K562 (cell line): ENCODE data around the gene OPCML. TPM values are rescaled to one million over a fixed set of nuclear protein-coding genes. Genes with fewer than 3 reads are reported as not detected.

Experiments used
- ATAC-seq: fragments of 200-7000 bp; cut with Tn5 transposase; 3 replicates; pipeline ENCODE4 v1.9.1; 2020; ENCODE audit warnings: moderate library complexity
- BruUV-seq: library from RNA; stranded (reverse); fragments of 400-500 nt; replicated peaks from 2 replicates; lab custom pipeline; 2021; lab: Mats Ljungman, UMichigan
- CTCF ChIA-PET: fragments of 300-600 bp; formaldehyde crosslinking; extraction: SDS; loops from one replicate; lab custom pipeline; 2021; ENCODE audit warnings: low intra/inter-chr PET ratio; lab: Yijun Ruan, JAX
- POLR2A ChIA-PET: fragments of 300-600, 350-650 bp; sonication (Branson Sonifier 250); formaldehyde crosslinking; extraction: SDS; loops from one replicate; lab custom pipeline; 2021; ENCODE audit warnings: antibody characterized with exemption, inconsistent platforms; lab: Yijun Ruan, JAX
- DNase-seq, 4 experiments: peaks; one replicate each; pipeline versions ENCODE4 v3.0.0 to v3.0.0-alpha.2; 2011 to 2018; ENCODE audit warnings: low spot score in 3 of 4, mixed read lengths in 3 of 4; ENCODE audit errors: extremely low read depth in 1 of 4
- FAIRE-seq: peaks from 2 replicates; lab custom pipeline; 2011; peaks lifted over from hg19 to GRCh38; lab: Jason Lieb, UNC
- H2AFZ ChIP-seq: 2 replicates; pipeline ENCODE4 v1.6.0; 2011; ENCODE audit warnings: low read depth, low read length, control low read depth, inconsistent platforms
- H3K27ac ChIP-seq: fragments of 200-600 bp; 3 replicates; pipeline ENCODE4 v1.8.0; 2011; ENCODE audit warnings: low read depth, mild to moderate bottlenecking, control low read depth, inconsistent platforms, low read length, moderate library complexity, mixed read lengths; ENCODE audit errors: extremely low read depth
- H3K27me3 ChIP-seq, 2 experiments: fragments of 300-600 bp in 1 of 2; 2 replicates in 1 of 2; 3 replicates in 1 of 2; pipeline versions ENCODE4 v1.6.0 to v1.8.0; 2011; ENCODE audit warnings: inconsistent platforms in 2 of 2, low read length in 2 of 2, mild to moderate bottlenecking in 1 of 2, mixed read lengths in 1 of 2, moderate library complexity in 1 of 2; ENCODE audit not compliant: control insufficient read depth in 2 of 2, insufficient read depth in 2 of 2
- H3K36me3 ChIP-seq: fragments of 300-600 bp; 3 replicates; pipeline ENCODE4 v1.8.0; 2011; ENCODE audit warnings: mild to moderate bottlenecking, low read length, inconsistent platforms; ENCODE audit not compliant: control insufficient read depth, insufficient read depth
- H3K4me1 ChIP-seq, 2 experiments: fragments of 200-600 bp in 1 of 2; replicated peaks in 1 of 2; 2 replicates in 1 of 2; 3 replicates in 1 of 2; pipeline versions ENCODE4 v1.5.1 to v1.8.0; 2011; ENCODE audit warnings: inconsistent platforms in 2 of 2, low read length in 2 of 2, mild to moderate bottlenecking in 1 of 2, mixed read lengths in 1 of 2, moderate library complexity in 1 of 2; ENCODE audit not compliant: control insufficient read depth in 2 of 2, insufficient read depth in 2 of 2
- H3K4me2 ChIP-seq: 2 replicates; pipeline ENCODE4 v1.6.1; 2011; ENCODE audit warnings: low read length, control low read depth, inconsistent platforms, mixed read lengths; ENCODE audit not compliant: insufficient read depth
- H3K4me3 ChIP-seq: fragments of 200-600 bp; sonication (generic), shearing (Covaris generic); 2 replicates; pipeline ENCODE4 v1.5.1; 2016; ENCODE audit warnings: control low read depth, inconsistent platforms
- H3K79me2 ChIP-seq: fragments of 200-600 bp; 3 replicates; pipeline ENCODE4 v1.8.0; 2011; ENCODE audit warnings: low read length, inconsistent platforms; ENCODE audit not compliant: control insufficient read depth, insufficient read depth
- H3K9ac ChIP-seq, 2 experiments: 2 replicates each; pipeline versions ENCODE4 v1.6.0 to v1.6.1; 2011; ENCODE audit warnings: low read depth in 2 of 2, low read length in 2 of 2, control low read depth in 1 of 2, inconsistent platforms in 1 of 2, mild to moderate bottlenecking in 1 of 2, mixed read lengths in 1 of 2; ENCODE audit not compliant: insufficient read depth in 1 of 2
- H3K9me1 ChIP-seq: one replicate; pipeline ENCODE4 v1.6.0; 2011; ENCODE audit warnings: inconsistent platforms, mild to moderate bottlenecking, low read length, moderate library complexity; ENCODE audit not compliant: control insufficient read depth, insufficient read depth
- H3K9me3 ChIP-seq: replicated peaks from 2 replicates; pipeline ENCODE4 v1.5.1; 2011; ENCODE audit warnings: low read depth, low read length, inconsistent platforms; ENCODE audit not compliant: control insufficient read depth, insufficient read depth
- H4K20me1 ChIP-seq: replicated peaks from 2 replicates; pipeline ENCODE4 v1.6.1; 2011; ENCODE audit warnings: low read length, inconsistent platforms, mixed read lengths; ENCODE audit not compliant: control insufficient read depth, insufficient read depth
- BRCA1 ChIP-seq, 2 experiments: fragments of 450-650 bp in 1 of 2; sonication (generic) in 1 of 2; formaldehyde crosslinking in 1 of 2; IDR thresholded peaks; 2 replicates each; pipeline versions ENCODE4 v1.5.0 to v1.6.1; 2017 to 2020; ENCODE audit warnings: mild to moderate bottlenecking in 1 of 2, missing genetic modification reagents in 1 of 2
- DNMT1 ChIP-seq: fragments of 450-650 bp; IDR thresholded peaks from 2 replicates; pipeline ENCODE4 v1.6.1; 2016; ENCODE audit warnings: antibody characterized with exemption, mild to moderate bottlenecking
- DPF2 ChIP-seq: fragments of 450-650 bp; IDR thresholded peaks from 2 replicates; pipeline ENCODE4 v1.6.1; 2016
- KLF10 ChIP-seq: fragments of 250-450 bp; sonication (Bioruptor Pico); IDR thresholded peaks from 2 replicates; pipeline ENCODE4 v1.6.1; 2021; ENCODE audit warnings: matching md5 sums
- XRCC5 ChIP-seq: fragments of 200-400 bp; formaldehyde crosslinking; IDR thresholded peaks from 2 replicates; pipeline ENCODE4 v1.6.1; 2017; ENCODE audit warnings: low read depth, mild to moderate bottlenecking, low read length
- ZC3H8 ChIP-seq: fragments of 450-650 bp; IDR thresholded peaks from 2 replicates; pipeline ENCODE4 v1.6.1; 2017
- ZNF121 ChIP-seq: sonication (generic); formaldehyde crosslinking; conservative IDR thresholded peaks from 2 replicates; pipeline ENCODE4 v1.8.0; 2022; ENCODE audit warnings: missing genetic modification reagents
- WGBS: fragments of 100-300 bp; shearing (Covaris generic); methylation state at CpG from one replicate; pipeline ENCODE4 v1.1.6; 2016; ENCODE audit warnings: low coverage, mixed read lengths; ENCODE audit not compliant: insufficient coverage; ENCODE audit errors: missing lambda C conversion rate; 5-methylcytosine and 5-hydroxymethylcytosine counted together
- in situ Hi-C: fragments of 300-500 bp; cut with MboI; formaldehyde crosslinking; loops from 4 replicates; pipeline ENCODE4 v1.15.0; 2018; ENCODE audit warnings: inconsistent platforms, mixed read lengths
- intact Hi-C: fragments of 100-400 bp; cut with micrococcal nuclease; formaldehyde crosslinking; loops from 2 replicates; pipeline ENCODE4 v1.14.2; 2022
- polyA plus RNA-seq, 8 experiments: library from polyadenylated mRNA; depleted of rRNA in 4 of 8; stranded (reverse) in 5 of 8; unstranded in 3 of 8; fragments of >200 nt; fragmentation: Nextera tagmentation in 2 of 8; fragmentation: Illumina TruSeq in 1 of 8; extraction: Ambion mirVana in 2 of 8; extraction: Trizol in 1 of 8; gene quantifications; 2 replicates each; pipeline versions ENCODE4 v1.2.1 to v1.2.3, GENCODE V29; 2011 to 2014; ENCODE audit warnings: inconsistent platforms in 1 of 8, missing spikeins in 1 of 8
- total RNA-seq, 7 experiments: library from RNA; depleted of rRNA in 6 of 7; stranded (reverse); fragments of >200 nt in 6 of 7; fragmentation: Illumina TruSeq in 2 of 7; extraction: Trizol in 2 of 7; gene quantifications; 2 replicates each; pipeline versions ENCODE4 v1.2.1 to v1.2.3, GENCODE V29; 2011 to 2021; ENCODE audit warnings: low replicate concordance in 1 of 7
- TF ChIP-seq, protein P1 (sequence below): fragments of 250-450 bp; sonication (Bioruptor Pico); IDR thresholded peaks from 2 replicates; pipeline ENCODE4 v1.8.0; 2022; ENCODE audit warnings: inconsistent platforms
- TF ChIP-seq, protein P2 (sequence below): fragments of 250-450 bp; sonication (Bioruptor Pico); IDR thresholded peaks from 2 replicates; pipeline ENCODE4 v1.4.0; 2020; ENCODE audit warnings: mild to moderate bottlenecking, moderate library complexity

OPCML gene
- total and polyA plus RNA-seq, 9 of the 15 experiments (the other 6 are each of a cell fraction or from before 2014, with no cell fraction given) = not detected

DNA sequence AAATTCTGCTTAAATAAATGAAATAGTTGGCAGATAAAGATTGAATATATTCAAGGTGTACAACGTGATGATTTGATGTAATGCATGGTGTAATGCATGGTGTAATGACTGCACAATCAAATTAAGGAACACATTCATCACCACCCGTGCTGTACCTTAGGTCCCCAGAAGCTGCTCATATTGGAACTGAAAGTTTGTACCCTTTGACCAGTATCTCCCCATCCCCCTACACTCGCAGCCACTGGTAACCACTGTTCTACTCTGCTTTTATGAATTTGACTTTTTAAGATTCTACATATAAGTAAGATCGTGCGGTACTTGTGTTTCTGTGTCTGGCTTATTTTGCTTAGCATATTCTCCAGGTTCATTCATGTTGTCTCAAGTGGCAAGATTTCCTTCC is 445.8 kb downstream of the OPCML start:
- Histone ChIP-seq H3K79me2 (no peaks in the 10 kb centered on the region), H3K4me1 (peaks cover 0 to 9% of the 10 kb centered on the region in 2 experiments; a peak in 2 of 5 replicates), H3K4me3 (no peak overlapping the region), H3K36me3 (no peaks in the 10 kb centered on the region), H3K9me3 (no peaks in the 10 kb centered on the region), H3K4me2 (no peak overlapping the region), H3K9me1 (no peaks in the 10 kb centered on the region), H3K27ac (no peak overlapping the region), H2AFZ (no peak overlapping the region), H3K9ac (no peak overlapping the region), H3K27me3 (no peaks in the 10 kb centered on the region), H4K20me1 (no peaks in the 10 kb centered on the region)
- intact Hi-C loops (no loop called here), in situ Hi-C loops (no loop called here)
- POLR2A ChIA-PET = no interaction called here
- CTCF ChIA-PET = no interaction called here
- DNase-seq (no peak), ATAC-seq (no peak), FAIRE-seq (no peak)
- WGBS = 1% methylated on average over 5 of the region's 5 CpGs
- TF ChIP-seq, protein P1, sequence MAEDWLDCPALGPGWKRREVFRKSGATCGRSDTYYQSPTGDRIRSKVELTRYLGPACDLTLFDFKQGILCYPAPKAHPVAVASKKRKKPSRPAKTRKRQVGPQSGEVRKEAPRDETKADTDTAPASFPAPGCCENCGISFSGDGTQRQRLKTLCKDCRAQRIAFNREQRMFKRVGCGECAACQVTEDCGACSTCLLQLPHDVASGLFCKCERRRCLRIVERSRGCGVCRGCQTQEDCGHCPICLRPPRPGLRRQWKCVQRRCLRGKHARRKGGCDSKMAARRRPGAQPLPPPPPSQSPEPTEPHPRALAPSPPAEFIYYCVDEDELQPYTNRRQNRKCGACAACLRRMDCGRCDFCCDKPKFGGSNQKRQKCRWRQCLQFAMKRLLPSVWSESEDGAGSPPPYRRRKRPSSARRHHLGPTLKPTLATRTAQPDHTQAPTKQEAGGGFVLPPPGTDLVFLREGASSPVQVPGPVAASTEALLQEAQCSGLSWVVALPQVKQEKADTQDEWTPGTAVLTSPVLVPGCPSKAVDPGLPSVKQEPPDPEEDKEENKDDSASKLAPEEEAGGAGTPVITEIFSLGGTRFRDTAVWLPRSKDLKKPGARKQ (CRISPR knock-in tag) = no peak
- TF ChIP-seq ZNF121 (CRISPR knock-in tag) = no peak
- TF ChIP-seq ZC3H8 = no peak
- TF ChIP-seq, protein P2, sequence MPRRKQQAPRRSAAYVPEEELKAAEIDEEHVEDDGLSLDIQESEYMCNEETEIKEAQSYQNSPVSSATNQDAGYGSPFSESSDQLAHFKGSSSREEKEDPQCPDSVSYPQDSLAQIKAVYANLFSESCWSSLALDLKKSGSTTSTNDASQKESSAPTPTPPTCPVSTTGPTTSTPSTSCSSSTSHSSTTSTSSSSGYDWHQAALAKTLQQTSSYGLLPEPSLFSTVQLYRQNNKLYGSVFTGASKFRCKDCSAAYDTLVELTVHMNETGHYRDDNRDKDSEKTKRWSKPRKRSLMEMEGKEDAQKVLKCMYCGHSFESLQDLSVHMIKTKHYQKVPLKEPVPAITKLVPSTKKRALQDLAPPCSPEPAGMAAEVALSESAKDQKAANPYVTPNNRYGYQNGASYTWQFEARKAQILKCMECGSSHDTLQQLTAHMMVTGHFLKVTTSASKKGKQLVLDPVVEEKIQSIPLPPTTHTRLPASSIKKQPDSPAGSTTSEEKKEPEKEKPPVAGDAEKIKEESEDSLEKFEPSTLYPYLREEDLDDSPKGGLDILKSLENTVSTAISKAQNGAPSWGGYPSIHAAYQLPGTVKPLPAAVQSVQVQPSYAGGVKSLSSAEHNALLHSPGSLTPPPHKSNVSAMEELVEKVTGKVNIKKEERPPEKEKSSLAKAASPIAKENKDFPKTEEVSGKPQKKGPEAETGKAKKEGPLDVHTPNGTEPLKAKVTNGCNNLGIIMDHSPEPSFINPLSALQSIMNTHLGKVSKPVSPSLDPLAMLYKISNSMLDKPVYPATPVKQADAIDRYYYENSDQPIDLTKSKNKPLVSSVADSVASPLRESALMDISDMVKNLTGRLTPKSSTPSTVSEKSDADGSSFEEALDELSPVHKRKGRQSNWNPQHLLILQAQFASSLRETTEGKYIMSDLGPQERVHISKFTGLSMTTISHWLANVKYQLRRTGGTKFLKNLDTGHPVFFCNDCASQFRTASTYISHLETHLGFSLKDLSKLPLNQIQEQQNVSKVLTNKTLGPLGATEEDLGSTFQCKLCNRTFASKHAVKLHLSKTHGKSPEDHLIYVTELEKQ (CRISPR knock-in tag) = no peak
- TF ChIP-seq KLF10 (CRISPR knock-in tag) = no peak
- TF ChIP-seq BRCA1 (IDR thresholded peaks at IDR 0.05) = no peak
- TF ChIP-seq BRCA1 (CRISPR knock-in tag; IDR thresholded peaks at IDR 0.05) = no peak
- no peak for TF ChIP-seq DPF2
- TF ChIP-seq XRCC5 = no peak
- no peak for TF ChIP-seq DNMT1
- no TSS peak for BruUV-seq
